Measurements from ENCODE around the gene DCP1B. TPM values are rescaled to one million over a fixed set of nuclear protein-coding genes. Genes with fewer than 3 reads are reported as not detected.

The DCP1B gene
- total RNA-seq, 1 donor from 2014 or later: 31.5 TPM

DNA sequence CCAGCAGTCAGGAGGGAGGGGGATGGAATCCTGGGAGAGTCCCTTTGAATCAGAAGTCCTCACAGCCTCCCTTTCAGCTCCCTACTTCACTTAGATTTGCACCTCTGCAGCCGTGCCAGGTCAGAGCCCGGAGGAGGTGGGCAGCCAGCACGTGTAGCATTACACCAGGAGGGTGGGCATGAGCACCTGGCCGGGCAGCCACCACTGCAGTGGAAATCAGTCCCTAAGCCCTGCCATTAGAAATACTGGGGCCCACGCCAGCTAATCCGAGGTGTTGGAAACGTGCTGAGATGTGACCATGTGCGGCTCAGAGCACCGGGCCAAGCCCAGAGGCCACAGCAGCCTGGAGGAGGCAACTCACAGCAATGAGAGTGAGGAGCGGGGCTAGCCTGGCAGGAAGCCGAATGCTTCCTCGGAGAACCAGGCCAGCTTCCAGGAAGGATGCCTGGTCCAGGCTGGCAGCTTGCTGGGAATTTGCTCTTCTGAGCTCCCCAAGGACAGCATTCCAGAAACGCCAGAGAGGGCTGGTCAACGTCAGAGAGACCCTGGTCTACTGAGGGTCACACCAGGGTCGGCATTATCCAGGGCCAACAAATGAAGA, 76.4 kb downstream of the DCP1B start:
- Mint-ChIP-seq H3K36me3 (ENCODE audit: insufficient read depth) (no peaks in the 10 kb centered on the region), H3K4me1 (ENCODE audit: low read depth) (no peaks in the 10 kb centered on the region), H3K9me3 (ENCODE audit: low read depth) (no peaks in the 10 kb centered on the region), H3K27ac (no peak overlapping the region), H3K27me3 (peaks cover 10% of the 10 kb centered on the region), H3K4me3 (ENCODE audit: low read depth) (no peak overlapping the region)
- TF ChIP-seq, protein P1, sequence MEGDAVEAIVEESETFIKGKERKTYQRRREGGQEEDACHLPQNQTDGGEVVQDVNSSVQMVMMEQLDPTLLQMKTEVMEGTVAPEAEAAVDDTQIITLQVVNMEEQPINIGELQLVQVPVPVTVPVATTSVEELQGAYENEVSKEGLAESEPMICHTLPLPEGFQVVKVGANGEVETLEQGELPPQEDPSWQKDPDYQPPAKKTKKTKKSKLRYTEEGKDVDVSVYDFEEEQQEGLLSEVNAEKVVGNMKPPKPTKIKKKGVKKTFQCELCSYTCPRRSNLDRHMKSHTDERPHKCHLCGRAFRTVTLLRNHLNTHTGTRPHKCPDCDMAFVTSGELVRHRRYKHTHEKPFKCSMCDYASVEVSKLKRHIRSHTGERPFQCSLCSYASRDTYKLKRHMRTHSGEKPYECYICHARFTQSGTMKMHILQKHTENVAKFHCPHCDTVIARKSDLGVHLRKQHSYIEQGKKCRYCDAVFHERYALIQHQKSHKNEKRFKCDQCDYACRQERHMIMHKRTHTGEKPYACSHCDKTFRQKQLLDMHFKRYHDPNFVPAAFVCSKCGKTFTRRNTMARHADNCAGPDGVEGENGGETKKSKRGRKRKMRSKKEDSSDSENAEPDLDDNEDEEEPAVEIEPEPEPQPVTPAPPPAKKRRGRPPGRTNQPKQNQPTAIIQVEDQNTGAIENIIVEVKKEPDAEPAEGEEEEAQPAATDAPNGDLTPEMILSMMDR (IDR thresholded peaks at IDR 0.05; ENCODE audit: unreplicated experiment): no peak
- DNase-seq (ENCODE audit: low spot score, unreplicated experiment): peak; percentile 9

DNA sequence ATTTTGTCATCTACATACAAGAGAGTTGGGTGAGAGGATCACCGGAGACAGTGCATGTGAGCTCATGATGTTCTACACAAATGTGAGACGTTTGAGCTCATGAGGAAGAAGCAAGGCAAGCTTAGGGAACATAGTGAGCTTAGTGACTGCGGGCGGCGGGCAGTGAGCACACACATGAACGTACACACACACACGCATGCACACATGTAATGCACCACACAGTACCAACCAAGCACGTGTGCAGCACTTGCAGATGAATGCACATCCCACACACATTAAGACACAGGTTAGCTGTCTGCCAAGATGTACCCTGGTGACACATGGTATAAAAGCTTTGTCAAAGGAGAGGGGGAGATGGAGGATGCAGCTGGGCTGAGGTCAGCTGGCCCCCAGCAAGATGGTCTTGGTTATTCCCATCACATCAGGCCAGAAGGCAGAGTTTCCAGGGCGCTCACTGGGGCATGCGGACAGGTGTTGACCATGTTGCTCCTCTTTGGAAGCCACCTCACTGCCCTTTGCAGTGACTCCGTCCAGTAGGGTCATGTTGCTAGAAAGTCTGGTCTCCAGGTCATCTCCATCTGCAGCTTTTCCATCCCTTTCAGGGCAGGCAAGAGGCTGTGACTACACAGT, 77.1 kb downstream of the DCP1B start:
- Mint-ChIP-seq H3K4me1 (ENCODE audit: low read depth) (no peaks in the 10 kb centered on the region), H3K27ac (no peak overlapping the region), H3K9me3 (ENCODE audit: low read depth) (no peaks in the 10 kb centered on the region), H3K4me3 (ENCODE audit: low read depth) (no peak overlapping the region), H3K36me3 (ENCODE audit: insufficient read depth) (no peaks in the 10 kb centered on the region), H3K27me3 (peaks cover 10% of the 10 kb centered on the region)
- TF ChIP-seq, protein P1 (IDR thresholded peaks at IDR 0.05; ENCODE audit: unreplicated experiment): no peak
- peak; percentile 8 for DNase-seq (ENCODE audit: low spot score, unreplicated experiment)

DNA sequence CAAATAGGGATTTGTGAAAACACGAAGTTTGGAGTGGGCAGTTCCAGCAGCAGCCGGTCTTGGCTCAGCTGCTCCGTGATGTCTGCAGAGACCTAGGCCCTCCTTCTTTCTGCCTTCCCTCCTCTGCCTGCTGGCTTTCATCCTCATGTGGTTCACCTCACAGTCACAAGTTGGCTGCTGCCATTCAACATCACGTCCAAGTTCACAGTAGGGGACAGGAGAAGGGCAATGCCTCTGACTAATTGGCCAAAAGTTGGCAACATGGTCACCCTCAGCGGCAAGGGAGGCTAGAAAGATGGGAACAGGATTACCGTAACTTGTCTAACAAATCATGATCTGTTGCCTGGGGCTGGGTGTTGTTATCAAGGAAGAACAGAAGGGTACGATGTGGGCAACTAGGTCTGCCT, 78.0 kb downstream of the DCP1B start:
- no peak for DNase-seq (ENCODE audit: low spot score, unreplicated experiment)
- peaks cover 10% of the 10 kb centered on the region for H3K27me3 Mint-ChIP-seq
- no peak overlapping the region for H3K4me3 Mint-ChIP-seq (ENCODE audit: low read depth)
- TF ChIP-seq, protein P1 (IDR thresholded peaks at IDR 0.05; ENCODE audit: unreplicated experiment): no peak
- H3K9me3 Mint-ChIP-seq (ENCODE audit: low read depth): no peaks in the 10 kb centered on the region
- no peak overlapping the region for H3K27ac Mint-ChIP-seq
- H3K36me3 Mint-ChIP-seq (ENCODE audit: insufficient read depth): no peaks in the 10 kb centered on the region
- no peaks in the 10 kb centered on the region for H3K4me1 Mint-ChIP-seq (ENCODE audit: low read depth)

DNA sequence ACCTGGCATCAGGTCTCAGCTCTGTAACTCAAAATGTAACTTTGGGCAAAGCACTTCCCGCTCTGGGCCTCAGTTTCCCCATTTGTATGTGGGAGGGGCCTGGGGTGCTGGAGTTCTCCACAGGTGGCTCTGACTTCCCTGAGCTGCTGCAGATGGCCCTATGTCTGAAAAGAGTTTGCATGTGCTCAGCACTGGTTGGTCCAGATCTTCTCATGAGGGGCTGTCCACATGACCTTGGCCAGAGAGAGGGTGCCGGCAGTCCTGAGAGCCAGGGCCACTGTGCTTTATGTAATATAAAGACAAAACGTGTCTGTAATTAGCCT, 78.6 kb downstream of the DCP1B start:
- Mint-ChIP-seq H3K27me3 (peaks cover 10% of the 10 kb centered on the region), H3K27ac (no peak overlapping the region), H3K4me1 (ENCODE audit: low read depth) (no peaks in the 10 kb centered on the region), H3K36me3 (ENCODE audit: insufficient read depth) (no peaks in the 10 kb centered on the region), H3K9me3 (ENCODE audit: low read depth) (no peaks in the 10 kb centered on the region), H3K4me3 (ENCODE audit: low read depth) (no peak overlapping the region)
- TF ChIP-seq, protein P1 (IDR thresholded peaks at IDR 0.05; ENCODE audit: unreplicated experiment): no peak
- DNase-seq (ENCODE audit: low spot score, unreplicated experiment): no peak

DNA sequence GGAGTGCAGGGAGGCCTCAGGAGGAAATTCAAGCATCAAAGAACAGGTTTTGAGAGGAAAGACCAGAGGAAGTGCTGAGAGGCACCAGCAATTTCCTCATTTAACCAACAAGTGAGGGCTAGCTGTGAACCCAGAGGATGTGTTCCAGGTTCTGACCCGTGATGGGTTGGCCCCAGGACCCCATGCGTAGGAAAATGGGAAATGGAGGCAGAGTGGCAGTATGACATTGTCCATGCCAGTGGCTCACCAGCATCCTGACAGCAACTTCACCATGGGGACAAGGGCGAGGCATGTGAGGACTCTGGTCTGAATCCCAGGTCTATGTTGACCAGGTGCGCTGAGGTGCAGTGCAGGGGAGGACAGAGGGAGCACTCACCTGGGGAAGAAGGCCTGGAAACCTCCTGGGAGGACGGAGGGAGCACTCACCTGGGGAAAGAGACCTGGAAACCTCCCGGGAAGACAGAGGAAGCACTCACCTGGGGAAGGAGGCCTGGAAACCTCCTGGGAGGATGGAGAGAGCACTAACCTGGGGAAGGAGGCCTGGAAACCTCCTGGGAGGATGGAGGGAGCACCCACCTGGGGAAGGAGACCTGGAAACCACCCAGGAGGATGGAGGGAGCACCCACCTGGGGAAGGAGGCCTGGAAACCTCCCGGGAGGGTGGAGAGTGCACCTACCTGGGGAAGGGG, 79.1 kb downstream of the DCP1B start:
- H3K27ac Mint-ChIP-seq: no peak overlapping the region
- H3K4me1 Mint-ChIP-seq (ENCODE audit: low read depth): no peaks in the 10 kb centered on the region
- no peak overlapping the region for H3K4me3 Mint-ChIP-seq (ENCODE audit: low read depth)
- H3K9me3 Mint-ChIP-seq (ENCODE audit: low read depth): no peaks in the 10 kb centered on the region
- DNase-seq (ENCODE audit: low spot score, unreplicated experiment): peak; percentile 9
- TF ChIP-seq, protein P1 (IDR thresholded peaks at IDR 0.05; ENCODE audit: unreplicated experiment): no peak
- no peaks in the 10 kb centered on the region for H3K36me3 Mint-ChIP-seq (ENCODE audit: insufficient read depth)
- H3K27me3 Mint-ChIP-seq: peaks cover 8% of the 10 kb centered on the region

Measured in progenitor cell of endocrine pancreas (in vitro differentiated cells).